ENCODE measurements around the gene GAN.

GAN gene

GRCh38 chr16:81424771-81425170, 110.0 kb downstream of the GAN start:
- no peak for DNase-seq

- DNase-seq, result no peak
Measured at GRCh38 chr16:81427219-81427618, 112.5 kb downstream of the GAN start.

- DNase-seq, result peak in 10 of 56 donors; percentile 9 to 52 (median 23)
Measured at GRCh38 chr16:81429045-81429521, 114.3 kb downstream of the GAN start.

GRCh38 chr16:81431554-81432353, 117.0 kb downstream of the GAN start:
- DNase-seq, result no peak

- no peak for DNase-seq
Measured at GRCh38 chr16:81432937-81433557, 118.3 kb downstream of the GAN start.

GRCh38 chr16:81435103-81435502, 120.3 kb downstream of the GAN start:
- no peak for DNase-seq

GRCh38 chr16:81435567-81435966, 120.8 kb downstream of the GAN start:
- no peak for DNase-seq

- no peak for DNase-seq
Measured at GRCh38 chr16:81436386-81436785, 121.6 kb downstream of the GAN start.

GRCh38 chr16:81437865-81438264, 123.1 kb downstream of the GAN start:
- DNase-seq, result peak in 3 of 56 donors; percentile 9 to 23 (median 9)
